ENCODE results near the gene JAM3.

JAM3 gene

GRCh38 chr11:134068829-134069425, at the start of gene JAM3:
Gene JAM3, plus strand, starts transcription at chr11:134069072. Its CDS starts 12 bp downstream, at chr11:134069084.
- no peak for DNase-seq (ENCODE audit: low spot score)

- no peak for DNase-seq (ENCODE audit: low spot score)
These were observed 49.4 kb upstream of the JAM3 start for GRCh38 chr11:134019500-134019899.

- DNase-seq (ENCODE audit: low spot score) = no peak
These were observed 48.3 kb upstream of the JAM3 start for GRCh38 chr11:134020598-134020997.

- no peak for DNase-seq (ENCODE audit: low spot score)
These were observed 47.5 kb upstream of the JAM3 start for GRCh38 chr11:134021326-134021725.

GRCh38 chr11:134022748-134023147, 46.1 kb upstream of the JAM3 start:
- no peak for DNase-seq (ENCODE audit: low spot score)

GRCh38 chr11:134024420-134025081, 44.3 kb upstream of the JAM3 start:
- DNase-seq (ENCODE audit: low spot score) = no peak

GRCh38 chr11:134025082-134025429, 43.8 kb upstream of the JAM3 start:
- no peak for DNase-seq (ENCODE audit: low spot score)

- DNase-seq (ENCODE audit: low spot score) = no peak
These were observed 42.1 kb upstream of the JAM3 start for GRCh38 chr11:134026655-134027343.

- DNase-seq (ENCODE audit: low spot score) = no peak
These were observed 41.2 kb upstream of the JAM3 start for GRCh38 chr11:134027671-134028070.

- no peak for DNase-seq (ENCODE audit: low spot score)
These were observed 40.4 kb upstream of the JAM3 start for GRCh38 chr11:134028368-134028920.

- DNase-seq (ENCODE audit: low spot score) = no peak
These were observed 38.0 kb upstream of the JAM3 start for GRCh38 chr11:134030853-134031252.

GRCh38 chr11:134032043-134032442, 36.8 kb upstream of the JAM3 start:
- no peak for DNase-seq (ENCODE audit: low spot score)

- DNase-seq (ENCODE audit: low spot score) = peak; percentile 24
These were observed 36.3 kb upstream of the JAM3 start for GRCh38 chr11:134032501-134033091.

- no peak for DNase-seq (ENCODE audit: low spot score)
These were observed 35.6 kb upstream of the JAM3 start for GRCh38 chr11:134033276-134033675.

GRCh38 chr11:134033696-134034491, 35.0 kb upstream of the JAM3 start:
- DNase-seq (ENCODE audit: low spot score) = peak; percentile 91

- DNase-seq (ENCODE audit: low spot score) = no peak
These were observed 34.1 kb upstream of the JAM3 start for GRCh38 chr11:134034496-134035381.

- DNase-seq (ENCODE audit: low spot score) = no peak
These were observed 32.3 kb upstream of the JAM3 start for GRCh38 chr11:134036492-134037045.

GRCh38 chr11:134037046-134037908, 31.6 kb upstream of the JAM3 start:
- DNase-seq (ENCODE audit: low spot score) = peak; percentile 54

GRCh38 chr11:134038897-134039470, 29.9 kb upstream of the JAM3 start:
- DNase-seq (ENCODE audit: low spot score) = no peak

Measured in SW480 (cell line).